ENCODE results near the gene MELK.

DNA sequence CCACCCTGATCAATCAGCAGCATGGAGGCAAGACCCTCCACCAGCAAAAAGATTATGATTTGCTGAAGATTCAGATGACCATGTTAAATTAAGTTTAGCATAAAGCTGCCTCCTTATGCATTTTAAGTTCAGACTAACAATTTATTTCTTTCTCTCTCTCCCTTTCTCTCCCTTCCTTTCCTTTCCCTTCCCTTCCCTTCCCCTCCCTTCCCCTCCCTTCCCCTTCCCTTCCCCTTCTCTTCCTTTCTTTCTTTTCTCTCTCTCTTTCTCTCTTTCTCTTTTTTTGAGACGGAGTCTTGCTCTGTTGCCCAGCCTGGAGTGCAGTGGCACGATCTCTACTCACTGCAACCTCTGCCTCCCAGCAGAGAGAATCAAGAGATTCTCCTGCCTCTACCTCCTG is 1.4 kb upstream of the MELK start:
- TF ChIP-seq, protein P1, sequence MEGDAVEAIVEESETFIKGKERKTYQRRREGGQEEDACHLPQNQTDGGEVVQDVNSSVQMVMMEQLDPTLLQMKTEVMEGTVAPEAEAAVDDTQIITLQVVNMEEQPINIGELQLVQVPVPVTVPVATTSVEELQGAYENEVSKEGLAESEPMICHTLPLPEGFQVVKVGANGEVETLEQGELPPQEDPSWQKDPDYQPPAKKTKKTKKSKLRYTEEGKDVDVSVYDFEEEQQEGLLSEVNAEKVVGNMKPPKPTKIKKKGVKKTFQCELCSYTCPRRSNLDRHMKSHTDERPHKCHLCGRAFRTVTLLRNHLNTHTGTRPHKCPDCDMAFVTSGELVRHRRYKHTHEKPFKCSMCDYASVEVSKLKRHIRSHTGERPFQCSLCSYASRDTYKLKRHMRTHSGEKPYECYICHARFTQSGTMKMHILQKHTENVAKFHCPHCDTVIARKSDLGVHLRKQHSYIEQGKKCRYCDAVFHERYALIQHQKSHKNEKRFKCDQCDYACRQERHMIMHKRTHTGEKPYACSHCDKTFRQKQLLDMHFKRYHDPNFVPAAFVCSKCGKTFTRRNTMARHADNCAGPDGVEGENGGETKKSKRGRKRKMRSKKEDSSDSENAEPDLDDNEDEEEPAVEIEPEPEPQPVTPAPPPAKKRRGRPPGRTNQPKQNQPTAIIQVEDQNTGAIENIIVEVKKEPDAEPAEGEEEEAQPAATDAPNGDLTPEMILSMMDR (IDR thresholded peaks at IDR 0.05; ENCODE audit: low read length), result no peak
- TF ChIP-seq EZH2phosphoT487 (IDR thresholded peaks at IDR 0.05; ENCODE audit: low read length), result no peak
